NT2/D1 (cell line): ENCODE data around the gene GOLT1B.

ENCODE experiments used
- DNase-seq: peaks from one replicate; pipeline ENCODE4 v3.0.0-alpha.2; 2011; ENCODE audit warnings: low read depth, low spot score
- H3K27me3 ChIP-seq: 2 replicates; pipeline ENCODE4 v1.6.0; 2011; ENCODE audit warnings: mild to moderate bottlenecking; ENCODE audit not compliant: insufficient read length, insufficient read depth
- H3K36me3 ChIP-seq: 2 replicates; pipeline ENCODE4 v1.6.1; 2011; ENCODE audit warnings: mild to moderate bottlenecking, low read length, mixed read lengths; ENCODE audit not compliant: insufficient read depth, insufficient read length
- H3K4me1 ChIP-seq: 2 replicates; pipeline ENCODE4 v1.5.1; 2011; ENCODE audit not compliant: insufficient read depth, insufficient read length
- H3K4me3 ChIP-seq: 2 replicates; pipeline ENCODE4 v1.5.1; 2011; ENCODE audit warnings: low read depth; ENCODE audit not compliant: insufficient read length
- H3K9ac ChIP-seq: 2 replicates; pipeline ENCODE4 v1.6.0; 2011; ENCODE audit warnings: low read depth; ENCODE audit not compliant: insufficient read length
- H3K9me3 ChIP-seq: 2 replicates; pipeline ENCODE4 v1.5.1; 2011; ENCODE audit warnings: mild to moderate bottlenecking, low read length; ENCODE audit not compliant: insufficient read depth
- SUZ12 ChIP-seq: IDR thresholded peaks from 2 replicates; pipeline ENCODE4 v1.6.1; 2011; ENCODE audit not compliant: insufficient read length, insufficient read depth; ENCODE audit errors: extremely low read depth
- YY1 ChIP-seq: IDR thresholded peaks from 2 replicates; pipeline ENCODE4 v1.6.1; 2011; ENCODE audit not compliant: insufficient read length, insufficient read depth
- ZNF274 ChIP-seq: IDR thresholded peaks from 2 replicates; pipeline ENCODE4 v1.6.1; 2011; ENCODE audit warnings: mild to moderate bottlenecking, low read depth, low read length

GOLT1B gene

DNA sequence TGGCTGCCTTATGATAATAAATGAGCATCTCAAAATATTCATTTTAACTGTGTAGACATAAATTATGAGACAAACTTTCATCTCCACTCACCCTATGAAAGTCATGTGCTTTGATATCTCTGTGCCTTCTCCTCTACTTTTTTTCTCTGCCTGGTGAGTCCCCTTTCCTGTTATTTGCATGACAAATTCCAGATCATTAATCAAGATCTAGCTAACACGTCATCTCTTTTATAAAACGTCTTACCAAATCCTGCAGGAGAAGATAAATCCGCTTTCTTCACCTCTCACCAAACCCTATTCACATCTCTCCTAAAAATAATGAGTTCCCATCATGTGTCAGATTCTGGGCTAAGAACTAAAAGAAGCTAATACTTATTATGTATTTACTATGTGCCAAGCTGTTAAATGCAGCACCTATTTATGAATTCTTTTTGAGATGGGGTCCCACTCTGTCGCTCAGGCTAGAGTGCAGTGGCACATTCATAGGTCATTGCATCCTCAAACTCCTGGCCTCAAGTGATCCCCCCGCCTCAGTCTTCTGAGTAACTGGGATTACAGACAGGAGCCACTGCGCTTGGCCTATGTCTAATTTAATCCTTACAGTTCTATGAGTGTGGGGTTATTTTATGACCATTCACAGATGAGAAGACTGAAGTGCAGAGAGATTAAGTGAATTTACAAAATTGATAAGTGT, 51.2 kb downstream of the GOLT1B start:
- Histone ChIP-seq H3K27me3 (no peaks in the 10 kb centered on the region), H3K4me1 (no peaks in the 10 kb centered on the region), H3K4me3 (no peak overlapping the region), H3K9ac (no peak overlapping the region), H3K9me3 (no peaks in the 10 kb centered on the region), H3K36me3 (no peaks in the 10 kb centered on the region)
- TF ChIP-seq YY1 = no peak
- no peak for TF ChIP-seq SUZ12
- TF ChIP-seq ZNF274 = no peak
- DNase-seq = no peak

DNA sequence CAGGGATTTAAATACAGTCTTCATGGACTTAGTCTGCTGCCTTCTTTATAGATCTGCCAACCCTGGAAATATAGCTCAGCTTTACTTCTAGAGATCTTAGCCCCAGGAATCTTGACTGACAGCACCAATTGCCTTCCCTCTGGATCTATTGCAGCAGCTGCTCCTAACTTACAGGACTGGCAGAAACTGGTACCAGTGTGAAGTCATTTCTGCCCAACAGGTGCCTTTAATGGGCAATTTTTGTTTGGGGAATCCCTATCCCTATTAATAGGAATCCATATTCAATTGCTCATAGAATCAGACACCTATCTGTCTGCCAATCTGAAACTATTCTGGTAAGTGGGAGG, 51.7 kb downstream of the GOLT1B start:
- Histone ChIP-seq H3K4me3 (no peak overlapping the region), H3K36me3 (no peaks in the 10 kb centered on the region), H3K27me3 (no peaks in the 10 kb centered on the region), H3K9ac (no peak overlapping the region), H3K4me1 (no peaks in the 10 kb centered on the region), H3K9me3 (no peaks in the 10 kb centered on the region)
- TF ChIP-seq ZNF274 (no peak), YY1 (no peak), SUZ12 (no peak)
- DNase-seq = no peak

DNA sequence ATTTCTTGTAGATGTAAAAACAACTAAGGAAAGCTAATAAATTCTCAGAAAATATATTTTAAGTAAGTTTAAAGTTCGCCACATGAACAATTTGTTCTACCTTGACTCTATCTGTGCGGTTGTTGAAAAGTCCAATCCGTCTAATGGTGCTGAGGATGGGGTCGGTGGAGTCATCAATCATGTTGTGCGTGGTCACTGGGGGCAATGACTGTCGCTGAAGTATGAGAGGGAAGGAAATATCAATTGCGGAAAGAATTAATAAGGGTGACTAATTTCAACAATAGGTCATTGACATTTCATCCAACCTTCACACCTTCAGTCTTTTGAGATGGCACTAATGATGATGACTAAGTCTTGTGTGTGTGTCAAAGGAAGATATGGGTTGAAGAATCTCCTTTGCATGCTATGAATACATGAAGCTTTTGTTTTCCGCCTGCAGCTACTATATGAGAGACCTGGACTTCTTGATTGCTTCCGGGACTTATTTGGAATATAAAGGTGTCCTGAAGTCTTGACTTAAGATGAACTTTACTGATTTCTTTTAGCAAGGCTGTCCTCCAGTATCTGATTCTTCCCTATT, 56.6 kb downstream of the GOLT1B start:
- H3K9me3 ChIP-seq = no peaks in the 10 kb centered on the region
- H3K27me3 ChIP-seq = no peaks in the 10 kb centered on the region
- H3K4me3 ChIP-seq = no peak overlapping the region
- DNase-seq = no peak
- H3K9ac ChIP-seq = no peak overlapping the region
- no peak for TF ChIP-seq YY1
- no peak for TF ChIP-seq SUZ12
- TF ChIP-seq ZNF274 = no peak
- no peaks in the 10 kb centered on the region for H3K36me3 ChIP-seq
- no peaks in the 10 kb centered on the region for H3K4me1 ChIP-seq

DNA sequence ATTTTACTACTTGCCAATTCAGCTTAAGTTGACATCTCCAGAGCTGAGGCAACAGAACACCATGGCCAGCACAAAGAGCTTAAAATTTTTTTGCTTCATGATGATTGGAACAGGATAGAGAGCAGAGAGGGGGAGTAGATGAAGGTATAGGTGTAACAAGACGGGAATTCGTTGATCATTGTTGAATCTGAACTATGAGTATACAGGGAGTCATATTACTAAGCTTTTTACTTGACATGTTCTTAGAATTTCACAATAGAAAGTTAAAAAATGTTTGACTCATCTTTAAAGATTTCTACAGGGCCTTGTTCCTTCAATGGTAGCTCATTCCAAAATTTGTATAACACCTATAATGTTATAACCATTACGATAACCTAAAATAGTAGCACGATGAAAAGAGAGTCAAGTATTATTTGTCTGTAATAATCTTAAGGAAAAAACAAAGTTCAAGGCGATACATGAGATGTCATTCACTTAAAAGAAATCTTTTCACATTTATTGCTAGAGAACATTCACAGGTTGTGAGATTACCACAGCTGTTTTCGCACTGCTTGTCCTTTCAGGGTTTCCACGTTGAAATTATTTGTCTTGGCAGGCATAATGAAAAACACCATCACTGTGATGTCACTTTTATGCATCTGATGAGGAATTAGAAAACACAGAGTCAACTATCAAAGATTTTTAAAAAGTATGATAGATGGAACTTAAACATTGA, 58.4 kb downstream of the GOLT1B start:
- no peak for DNase-seq

DNA sequence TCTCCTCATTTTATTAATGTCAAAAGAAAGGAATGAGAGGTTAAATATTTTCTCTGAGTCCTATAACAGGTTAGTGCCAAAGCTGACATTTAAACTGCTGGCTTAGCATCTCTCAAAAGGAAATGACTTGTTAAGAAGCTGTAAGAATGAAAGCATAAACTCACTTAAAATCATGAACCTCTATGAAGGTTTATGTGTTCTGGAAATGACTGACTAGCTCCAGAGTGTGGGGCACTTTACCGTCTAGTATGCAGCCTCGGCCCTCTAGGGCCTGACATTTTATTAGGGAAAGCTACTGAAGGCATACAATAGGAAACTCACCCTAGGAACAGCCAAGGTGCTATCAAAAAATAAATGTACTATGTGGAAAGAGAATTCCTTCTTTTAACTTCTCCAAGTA, 59.6 kb downstream of the GOLT1B start:
- Histone ChIP-seq H3K27me3 (no peaks in the 10 kb centered on the region), H3K4me3 (no peak overlapping the region), H3K36me3 (no peaks in the 10 kb centered on the region), H3K4me1 (no peaks in the 10 kb centered on the region), H3K9me3 (no peaks in the 10 kb centered on the region), H3K9ac (no peak overlapping the region)
- no peak for DNase-seq
- TF ChIP-seq YY1 (no peak), SUZ12 (no peak), ZNF274 (no peak)

More for the DNA sequence above, 58.4 kb downstream of the GOLT1B start:
- H3K27me3 ChIP-seq = no peaks in the 10 kb centered on the region
- H3K4me3 ChIP-seq = no peak overlapping the region
- no peaks in the 10 kb centered on the region for H3K36me3 ChIP-seq
- H3K9ac ChIP-seq = no peak overlapping the region
- TF ChIP-seq ZNF274 = no peak
- TF ChIP-seq YY1 = no peak
- TF ChIP-seq SUZ12 = no peak
- no peaks in the 10 kb centered on the region for H3K4me1 ChIP-seq
- H3K9me3 ChIP-seq = no peaks in the 10 kb centered on the region

DNA sequence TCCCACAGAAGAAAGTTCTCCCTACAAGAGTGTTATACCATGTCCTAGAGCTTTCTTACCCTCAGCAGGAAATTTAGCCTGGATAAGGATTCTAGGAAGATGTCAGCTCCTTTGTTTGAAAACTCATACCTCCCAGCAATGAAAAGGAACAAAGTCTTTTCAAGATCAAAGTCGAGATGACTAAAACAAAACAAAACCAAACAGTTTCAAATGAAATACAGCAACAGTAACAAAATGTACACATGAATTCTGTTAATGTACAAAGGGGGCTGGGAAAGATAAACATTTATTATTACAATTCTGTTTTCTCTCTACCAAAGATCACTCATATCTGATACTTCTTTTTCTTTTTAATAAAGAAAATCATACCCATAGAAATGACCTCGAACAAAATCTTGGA, 61.3 kb downstream of the GOLT1B start:
- no peak for DNase-seq
- Histone ChIP-seq H3K27me3 (no peaks in the 10 kb centered on the region), H3K36me3 (no peaks in the 10 kb centered on the region), H3K9me3 (no peaks in the 10 kb centered on the region), H3K4me1 (no peaks in the 10 kb centered on the region), H3K9ac (no peak overlapping the region), H3K4me3 (no peak overlapping the region)
- no peak for TF ChIP-seq YY1
- TF ChIP-seq SUZ12 = no peak
- TF ChIP-seq ZNF274 = no peak

DNA sequence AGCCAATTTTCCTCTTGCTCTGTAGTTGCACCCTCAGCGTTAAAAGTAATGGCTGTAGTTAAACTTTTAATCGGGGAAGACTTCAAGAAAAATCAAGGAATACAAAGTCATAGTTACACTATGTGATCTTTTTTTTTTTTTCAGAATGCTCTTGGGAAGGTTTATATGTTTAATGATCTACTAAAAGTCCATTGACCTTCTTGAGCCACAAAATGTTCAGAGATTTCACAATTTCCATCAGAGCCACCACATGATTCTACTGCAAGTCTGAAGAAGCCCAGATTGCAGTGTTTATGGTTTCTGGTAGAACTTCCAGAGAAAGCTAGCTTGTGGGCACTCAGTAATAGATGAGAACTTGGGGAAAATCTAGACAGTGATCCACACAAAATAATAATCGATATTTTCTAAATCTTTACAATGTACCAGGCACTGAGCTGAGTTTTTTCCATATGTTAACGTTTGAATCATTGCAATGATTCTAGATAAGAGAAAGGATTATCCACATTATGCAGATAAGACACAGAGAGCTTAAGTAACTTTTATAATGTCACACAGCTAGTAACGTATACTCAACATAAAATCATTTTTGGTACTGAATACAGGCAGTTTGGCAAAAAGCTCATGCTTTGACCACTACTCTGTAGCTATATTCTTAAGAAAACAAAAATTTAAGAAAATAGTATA, 64.8 kb downstream of the GOLT1B start:
- Histone ChIP-seq H3K4me1 (no peaks in the 10 kb centered on the region), H3K9me3 (no peaks in the 10 kb centered on the region; the same call in 1 of the 2 replicates), H3K9ac (no peak overlapping the region), H3K36me3 (no peaks in the 10 kb centered on the region), H3K27me3 (no peaks in the 10 kb centered on the region), H3K4me3 (no peak overlapping the region)
- DNase-seq = no peak
- TF ChIP-seq SUZ12 (no peak), YY1 (no peak), ZNF274 (no peak)

DNA sequence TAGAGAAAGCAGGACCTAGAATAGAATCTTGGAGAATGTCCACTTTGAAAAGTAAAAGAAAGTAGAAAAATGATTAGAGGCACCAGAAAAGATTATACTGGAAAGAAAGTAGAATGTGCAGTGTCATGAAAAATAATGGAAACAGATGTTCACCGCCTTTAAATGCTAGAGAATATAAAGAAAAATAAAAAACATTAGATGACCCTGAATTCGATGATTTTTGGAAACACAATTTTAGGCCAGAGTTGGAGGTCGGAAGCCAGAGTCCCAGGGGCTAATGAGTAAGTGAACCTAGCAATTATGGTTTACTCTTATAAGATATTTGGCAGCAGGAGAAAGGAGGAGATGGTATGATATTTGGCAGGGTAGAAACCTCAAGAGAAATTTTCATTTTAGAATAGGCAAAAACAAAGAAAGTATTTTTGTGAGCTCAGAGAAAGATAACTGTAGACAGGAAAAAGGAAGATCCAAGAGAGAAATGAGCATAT, 65.4 kb downstream of the GOLT1B start:
- no peak overlapping the region for H3K9ac ChIP-seq
- DNase-seq = no peak

More for the DNA sequence above, 65.4 kb downstream of the GOLT1B start:
- Histone ChIP-seq H3K36me3 (no peaks in the 10 kb centered on the region), H3K9me3 (no peaks in the 10 kb centered on the region; the same call in 1 of the 2 replicates), H3K27me3 (no peaks in the 10 kb centered on the region), H3K4me1 (no peaks in the 10 kb centered on the region), H3K4me3 (no peak overlapping the region)
- TF ChIP-seq YY1 (no peak), SUZ12 (no peak), ZNF274 (no peak)
